Neuronal stem cell (in vitro differentiated cells): ENCODE results near the gene STX18.

Experiments
- DNase-seq: peaks from one replicate; pipeline ENCODE4 v3.0.0-alpha.2; 2013; ENCODE audit warnings: low spot score
- H2AFZ ChIP-seq: one replicate; pipeline ENCODE4 v1.6.1; 2013; ENCODE audit warnings: mild to moderate bottlenecking, low read length, inconsistent platforms
- H2AK5ac ChIP-seq: 2 replicates; pipeline ENCODE4 v1.6.1; 2013; ENCODE audit warnings: low read depth, mild to moderate bottlenecking, inconsistent platforms, low read length, moderate library complexity, mixed read lengths
- H2BK120ac ChIP-seq: 2 replicates; pipeline ENCODE4 v1.6.1; 2013; ENCODE audit warnings: low read depth, mild to moderate bottlenecking, inconsistent platforms, low read length, moderate library complexity, mixed read lengths
- H2BK12ac ChIP-seq: one replicate; pipeline ENCODE4 v1.6.1; 2013; ENCODE audit warnings: low read length, inconsistent platforms
- H2BK15ac ChIP-seq: 2 replicates; pipeline ENCODE4 v1.6.1; 2013; ENCODE audit warnings: mild to moderate bottlenecking, low read length, inconsistent platforms, mixed read lengths
- H2BK5ac ChIP-seq: one replicate; pipeline ENCODE4 v1.6.1; 2013; ENCODE audit warnings: inconsistent platforms, mild to moderate bottlenecking, low read length, moderate library complexity
- H3K14ac ChIP-seq: one replicate; pipeline ENCODE4 v1.6.1; 2013; ENCODE audit warnings: low read length, inconsistent platforms
- H3K18ac ChIP-seq: 2 replicates; pipeline ENCODE4 v1.6.1; 2013; ENCODE audit warnings: low read length, inconsistent platforms
- H3K23ac ChIP-seq: 2 replicates; pipeline ENCODE4 v1.6.1; 2013; ENCODE audit warnings: low read depth, mild to moderate bottlenecking, mixed read lengths, low read length, inconsistent platforms; ENCODE audit not compliant: poor library complexity
- H3K27ac ChIP-seq: replicated peaks from 3 replicates; pipeline ENCODE4 v1.5.1; 2013; ENCODE audit warnings: low read length, inconsistent platforms
- H3K27me3 ChIP-seq, 3 experiments: 2 replicates each; pipeline ENCODE4 v1.6.1; 2013; ENCODE audit warnings: low read length in 3 of 3, mild to moderate bottlenecking in 2 of 3, inconsistent platforms in 1 of 3, low read depth in 1 of 3, mixed read lengths in 1 of 3, moderate library complexity in 1 of 3; ENCODE audit not compliant: control insufficient read depth in 3 of 3, insufficient read depth in 3 of 3
- H3K36me3 ChIP-seq, 2 donors: replicated peaks in 1 of 2; 2 replicates each; pipeline ENCODE4 v1.6.1; 2013; ENCODE audit warnings: low read length in 2 of 2; ENCODE audit not compliant: control insufficient read depth in 2 of 2, insufficient read depth in 2 of 2
- H3K4ac ChIP-seq: 2 replicates; pipeline ENCODE4 v1.6.1; 2013; ENCODE audit warnings: inconsistent platforms, mild to moderate bottlenecking, low read length, moderate library complexity
- H3K4me1 ChIP-seq, 2 donors: 1 replicate in 1 of 2; 2 replicates in 1 of 2; pipeline ENCODE4 v1.6.1; 2013; ENCODE audit warnings: low read length in 2 of 2, low read depth in 1 of 2; ENCODE audit not compliant: control insufficient read depth in 2 of 2, insufficient read depth in 1 of 2
- H3K4me2 ChIP-seq: one replicate; pipeline ENCODE4 v1.6.1; 2013; ENCODE audit warnings: mild to moderate bottlenecking, low read length, inconsistent platforms; ENCODE audit not compliant: insufficient read depth, poor library complexity, severe bottlenecking
- H3K4me3 ChIP-seq, 2 donors: 2 replicates each; pipeline ENCODE4 v1.5.1; 2013; ENCODE audit warnings: low read length in 2 of 2, mild to moderate bottlenecking in 2 of 2, inconsistent platforms in 1 of 2, moderate library complexity in 1 of 2
- H3K79me1 ChIP-seq: one replicate; pipeline ENCODE4 v1.6.1; 2013; ENCODE audit warnings: low read depth, mild to moderate bottlenecking, inconsistent platforms, low read length, moderate library complexity
- H3K9ac ChIP-seq: one replicate; pipeline ENCODE4 v1.6.1; 2013; ENCODE audit warnings: mild to moderate bottlenecking, low read depth, low read length, inconsistent platforms; ENCODE audit not compliant: poor library complexity
- H3K9me3 ChIP-seq, 2 donors: replicated peaks in 1 of 2; 2 replicates each; pipeline versions ENCODE3 to v1.6.1; 2013; ENCODE audit warnings: low read length in 2 of 2, mild to moderate bottlenecking in 2 of 2, inconsistent platforms in 1 of 2, low read depth in 1 of 2, mixed read lengths in 1 of 2, moderate library complexity in 1 of 2; ENCODE audit not compliant: control insufficient read depth in 2 of 2, insufficient read depth in 1 of 2
- H4K8ac ChIP-seq: one replicate; pipeline ENCODE4 v1.6.1; 2013; ENCODE audit warnings: low read depth, mild to moderate bottlenecking, inconsistent platforms, low read length, moderate library complexity
- H4K91ac ChIP-seq: one replicate; pipeline ENCODE4 v1.6.1; 2013; ENCODE audit warnings: low read length, low read depth, mild to moderate bottlenecking, inconsistent platforms; ENCODE audit not compliant: poor library complexity
- WGBS, 2 donors: extraction: QIAGEN DNeasy Blood & Tissue Kit; methylation state at CpG; one replicate each; pipeline ENCODE4 v1.1.7; 2013; ENCODE audit warnings: missing lambda C conversion rate in 2 of 2, mixed read lengths in 1 of 2; ENCODE audit not compliant: insufficient read length in 2 of 2, insufficient replicate concordance in 1 of 2; ENCODE audit errors: extremely low coverage in 2 of 2; 5-methylcytosine and 5-hydroxymethylcytosine counted together

STX18 gene

DNA sequence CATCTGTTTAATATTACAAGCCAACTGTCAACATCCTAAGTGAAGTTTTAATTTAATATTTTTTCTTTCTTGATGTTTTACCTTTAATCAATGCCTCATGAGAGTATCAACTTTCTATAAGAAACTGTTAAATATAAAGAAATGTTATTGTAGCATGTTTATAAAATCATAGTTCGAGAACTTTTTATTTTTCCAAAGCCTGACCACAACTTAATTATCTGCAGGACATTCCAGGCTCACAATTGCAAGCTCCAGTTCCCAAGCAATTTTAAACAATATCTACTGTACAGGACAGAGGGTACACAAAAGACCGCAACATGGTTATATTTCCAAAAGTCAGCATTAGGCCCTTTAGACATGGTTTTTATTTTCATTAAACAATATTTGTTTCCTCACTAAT, 20.1 kb downstream of the STX18 start:
- Histone ChIP-seq H2AFZ (no peak overlapping the region), H3K23ac (no peak overlapping the region), H3K9ac (no peak overlapping the region), H4K8ac (no peak overlapping the region), H2AK5ac (no peak overlapping the region), H2BK15ac (no peak overlapping the region), H3K27me3 (no peaks in the 10 kb centered on the region), H4K91ac (no peak overlapping the region), H3K36me3 (peaks cover 0 to 5% of the 10 kb centered on the region in 2 donors), H3K4me2 (no peak overlapping the region), H3K18ac (no peak overlapping the region), H3K9me3 (no peaks in the 10 kb centered on the region), H3K4ac (no peak overlapping the region), H3K27ac (no peak overlapping the region), H3K79me1 (no peaks in the 10 kb centered on the region), H2BK5ac (no peak overlapping the region), H2BK120ac (no peak overlapping the region), H3K4me1 (peaks cover 5 to 45% of the 10 kb centered on the region in 2 donors), H3K14ac (no peak overlapping the region), H2BK12ac (no peak overlapping the region), H3K4me3 (no peak overlapping the region)
- no peak for DNase-seq
- WGBS, 2 donors: no CpG with 5 or more reads among the region's 2 CpGs

DNA sequence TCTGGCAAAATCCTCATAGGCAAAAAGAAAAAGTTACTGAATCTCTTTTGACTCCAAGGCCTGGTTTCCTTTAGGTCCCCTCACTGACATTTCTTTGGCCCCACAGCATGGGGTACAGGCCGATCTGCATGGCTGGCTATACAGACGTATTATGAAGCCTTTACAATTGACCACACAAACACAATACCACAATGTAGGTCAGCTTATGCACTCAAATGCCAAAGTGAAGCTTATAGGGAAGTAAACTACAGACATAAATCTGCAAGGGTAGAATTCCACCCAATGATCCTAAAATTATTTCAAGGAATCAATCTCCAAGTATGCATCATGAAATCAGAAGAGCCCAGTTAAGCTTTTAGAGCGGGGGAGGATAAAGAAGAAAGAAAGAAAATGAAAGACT, 20.7 kb downstream of the STX18 start:
- DNase-seq: peak; percentile 86
- Histone ChIP-seq H3K27me3 (no peaks in the 10 kb centered on the region), H2BK120ac (no peak overlapping the region), H3K4me1 (peaks cover 5 to 45% of the 10 kb centered on the region in 2 donors), H3K4ac (no peak overlapping the region), H4K8ac (no peak overlapping the region), H3K4me3 (no peak overlapping the region), H2BK12ac (no peak overlapping the region), H3K23ac (no peak overlapping the region), H2AFZ (no peak overlapping the region), H2BK15ac (no peak overlapping the region), H3K4me2 (peak overlapping the region; percentile 32), H3K14ac (no peak overlapping the region), H2AK5ac (no peak overlapping the region), H3K9me3 (no peaks in the 10 kb centered on the region), H3K79me1 (no peaks in the 10 kb centered on the region), H3K9ac (no peak overlapping the region), H3K18ac (no peak overlapping the region), H3K27ac (peak overlapping the region; percentile 69), H4K91ac (no peak overlapping the region), H2BK5ac (no peak overlapping the region), H3K36me3 (peaks cover 0 to 1% of the 10 kb centered on the region in 2 donors)
- WGBS, 2 donors: no CpG with 5 or more reads among the region's 3 CpGs

DNA sequence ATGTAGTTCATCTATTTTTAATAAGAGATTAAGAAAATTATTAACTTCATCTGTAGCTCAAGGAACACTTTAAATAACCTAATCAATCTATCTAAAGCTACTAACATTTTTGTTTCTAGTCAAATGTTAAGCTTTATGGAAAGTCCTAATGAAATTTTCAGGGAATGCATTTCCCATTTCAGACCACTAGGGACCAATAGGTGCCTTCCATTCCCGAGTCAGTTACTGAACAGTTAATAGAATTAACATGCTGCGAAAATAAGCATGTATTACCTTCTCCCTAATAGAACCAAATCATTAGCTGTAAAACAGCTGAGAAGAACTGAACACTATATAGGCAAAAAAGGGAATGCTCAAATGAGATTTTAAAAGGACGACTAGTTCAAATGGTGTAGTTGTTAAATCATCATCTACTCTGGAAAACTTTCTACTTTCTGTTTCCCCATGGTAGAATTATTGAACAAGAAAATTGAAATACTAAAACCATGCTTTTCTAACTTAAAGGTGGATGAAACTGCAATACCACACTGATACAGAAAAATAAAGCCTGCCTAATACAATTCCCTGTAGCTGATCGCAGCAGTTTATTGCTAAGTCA, 22.5 kb downstream of the STX18 start:
- DNase-seq: no peak

DNA sequence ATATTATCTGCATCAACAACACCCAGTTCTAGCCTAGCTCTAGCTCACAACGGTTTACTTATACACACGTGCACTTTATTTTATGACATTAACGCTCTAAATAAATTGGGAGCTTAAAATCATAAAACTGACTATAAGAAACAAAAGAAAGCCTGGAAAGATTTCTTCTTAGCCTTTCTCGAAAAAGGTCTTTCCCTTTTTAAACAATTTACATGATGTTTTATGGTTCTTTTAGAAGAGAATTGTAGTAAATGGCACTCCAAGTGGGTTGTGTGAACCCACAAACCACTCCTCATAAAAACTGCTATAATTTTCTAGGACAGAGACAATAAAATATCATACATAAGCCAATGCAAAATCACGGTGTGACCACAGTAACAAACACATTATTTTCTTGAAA, 23.1 kb downstream of the STX18 start:
- Histone ChIP-seq H3K4me3 (no peak overlapping the region), H3K9me3 (no peaks in the 10 kb centered on the region), H4K91ac (no peak overlapping the region), H2BK15ac (no peak overlapping the region), H3K27ac (no peak overlapping the region), H2BK12ac (no peak overlapping the region), H3K27me3 (no peaks in the 10 kb centered on the region), H2BK5ac (no peak overlapping the region), H4K8ac (no peak overlapping the region), H3K4me2 (no peak overlapping the region), H3K36me3 (no peaks in the 10 kb centered on the region), H3K4me1 (peaks cover 3 to 36% of the 10 kb centered on the region in 2 donors), H2BK120ac (no peak overlapping the region), H3K4ac (no peak overlapping the region), H3K14ac (no peak overlapping the region), H3K79me1 (no peaks in the 10 kb centered on the region), H3K18ac (no peak overlapping the region), H3K23ac (no peak overlapping the region), H2AFZ (no peak overlapping the region), H2AK5ac (no peak overlapping the region), H3K9ac (no peak overlapping the region)
- DNase-seq: no peak
- whole genome bisulfite sequencing, 2 donors: no CpG with 5 or more reads among the region's 5 CpGs

More for the DNA sequence above, 22.5 kb downstream of the STX18 start:
- WGBS, 2 donors: no CpG with 5 or more reads among the region's 4 CpGs
- Histone ChIP-seq H3K4ac (no peak overlapping the region), H4K91ac (no peak overlapping the region), H2BK12ac (no peak overlapping the region), H3K36me3 (no peaks in the 10 kb centered on the region), H2BK15ac (no peak overlapping the region), H3K14ac (no peak overlapping the region), H3K4me2 (no peak overlapping the region), H3K9me3 (no peaks in the 10 kb centered on the region), H3K18ac (no peak overlapping the region), H2AK5ac (no peak overlapping the region), H3K9ac (no peak overlapping the region), H3K4me1 (peaks cover 5 to 37% of the 10 kb centered on the region in 2 donors), H3K4me3 (no peak overlapping the region), H3K79me1 (no peaks in the 10 kb centered on the region), H2BK5ac (no peak overlapping the region), H2BK120ac (no peak overlapping the region), H3K27me3 (no peaks in the 10 kb centered on the region), H3K23ac (no peak overlapping the region), H3K27ac (no peak overlapping the region), H4K8ac (no peak overlapping the region), H2AFZ (no peak overlapping the region)
